ENCODE data around the gene PRMT2.

Gene PRMT2

DNA sequence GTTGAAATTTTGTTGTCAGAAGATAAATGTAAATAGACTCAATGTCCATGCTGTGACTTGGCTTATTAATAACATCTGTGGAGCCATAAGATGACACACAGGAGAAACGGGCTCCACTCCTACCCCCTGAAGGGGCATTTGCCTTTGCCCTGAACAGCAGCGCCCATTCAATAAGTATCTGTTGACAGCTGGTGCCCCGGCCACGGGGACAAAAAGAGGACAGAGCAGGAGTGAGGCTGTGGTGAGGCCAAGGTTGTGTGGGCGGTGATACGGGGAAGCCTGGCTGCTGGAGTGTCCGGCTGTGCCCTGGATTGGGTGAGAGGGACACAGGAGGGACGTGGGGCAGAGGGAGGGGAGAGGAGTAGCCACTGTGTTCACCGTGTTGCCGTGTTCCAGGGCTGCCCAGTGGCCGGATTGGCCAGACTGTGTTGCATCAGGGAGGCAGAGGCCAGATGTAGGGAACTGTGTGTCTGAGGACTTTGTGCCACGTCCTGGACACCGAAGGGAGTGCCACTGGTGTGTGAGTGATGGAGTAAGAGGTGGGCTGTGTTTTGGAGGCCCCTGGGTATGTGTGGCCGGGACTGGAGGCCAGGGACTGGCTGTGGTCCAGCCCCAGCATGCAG lies 15.1 kb downstream of the PRMT2 start:
- no peak for DNase-seq (ENCODE audit: low read depth)
- TF ChIP-seq, protein P1, sequence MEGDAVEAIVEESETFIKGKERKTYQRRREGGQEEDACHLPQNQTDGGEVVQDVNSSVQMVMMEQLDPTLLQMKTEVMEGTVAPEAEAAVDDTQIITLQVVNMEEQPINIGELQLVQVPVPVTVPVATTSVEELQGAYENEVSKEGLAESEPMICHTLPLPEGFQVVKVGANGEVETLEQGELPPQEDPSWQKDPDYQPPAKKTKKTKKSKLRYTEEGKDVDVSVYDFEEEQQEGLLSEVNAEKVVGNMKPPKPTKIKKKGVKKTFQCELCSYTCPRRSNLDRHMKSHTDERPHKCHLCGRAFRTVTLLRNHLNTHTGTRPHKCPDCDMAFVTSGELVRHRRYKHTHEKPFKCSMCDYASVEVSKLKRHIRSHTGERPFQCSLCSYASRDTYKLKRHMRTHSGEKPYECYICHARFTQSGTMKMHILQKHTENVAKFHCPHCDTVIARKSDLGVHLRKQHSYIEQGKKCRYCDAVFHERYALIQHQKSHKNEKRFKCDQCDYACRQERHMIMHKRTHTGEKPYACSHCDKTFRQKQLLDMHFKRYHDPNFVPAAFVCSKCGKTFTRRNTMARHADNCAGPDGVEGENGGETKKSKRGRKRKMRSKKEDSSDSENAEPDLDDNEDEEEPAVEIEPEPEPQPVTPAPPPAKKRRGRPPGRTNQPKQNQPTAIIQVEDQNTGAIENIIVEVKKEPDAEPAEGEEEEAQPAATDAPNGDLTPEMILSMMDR (conservative IDR thresholded peaks at IDR 0.05; ENCODE audit: low read depth, low read length): no peak
- no peak overlapping the region for H3K4me3 ChIP-seq (ENCODE audit: low read depth, low read length)

- TF ChIP-seq, protein P1 (conservative IDR thresholded peaks at IDR 0.05; ENCODE audit: low read depth, low read length): no peak
- DNase-seq (ENCODE audit: low read depth): no peak
- H3K4me3 ChIP-seq (ENCODE audit: low read depth, low read length): no peak overlapping the region
Measured at GRCh38 chr21:46651121-46651520, 15.6 kb downstream of the PRMT2 start.

- H3K4me3 ChIP-seq (ENCODE audit: low read depth, low read length): no peak overlapping the region
- DNase-seq (ENCODE audit: low read depth): no peak
- TF ChIP-seq, protein P1 (conservative IDR thresholded peaks at IDR 0.05; ENCODE audit: low read depth, low read length): no peak
Measured at GRCh38 chr21:46655230-46655629, 19.8 kb downstream of the PRMT2 start.

GRCh38 chr21:46656820-46657219 lies 21.3 kb downstream of the PRMT2 start:
- H3K4me3 ChIP-seq (ENCODE audit: low read depth, low read length): no peak overlapping the region
- TF ChIP-seq, protein P1 (conservative IDR thresholded peaks at IDR 0.05; ENCODE audit: low read depth, low read length): no peak
- DNase-seq (ENCODE audit: low read depth): no peak

GRCh38 chr21:46660505-46660904 lies 25.0 kb downstream of the PRMT2 start:
- TF ChIP-seq, protein P1 (conservative IDR thresholded peaks at IDR 0.05; ENCODE audit: low read depth, low read length): no peak
- no peak overlapping the region for H3K4me3 ChIP-seq (ENCODE audit: low read depth, low read length)
- DNase-seq (ENCODE audit: low read depth): no peak

GRCh38 chr21:46661211-46661625 lies 25.7 kb downstream of the PRMT2 start:
- peak; percentile 93 for DNase-seq (ENCODE audit: low read depth)
- TF ChIP-seq, protein P1 (conservative IDR thresholded peaks at IDR 0.05; ENCODE audit: low read depth, low read length): peak; percentile 75
- peak overlapping the region; percentile 39 for H3K4me3 ChIP-seq (ENCODE audit: low read depth, low read length)
